IMR-90 (cell line): ENCODE data around the gene DNAJB5. TPM values are rescaled to one million over a fixed set of nuclear protein-coding genes. Genes with fewer than 3 reads are reported as not detected.

Experiments used
- ATAC-seq: fragments of 200-7000 bp; cut with Tn5 transposase; 2 replicates; pipeline ENCODE4 v1.9.1; 2020; ENCODE audit warnings: low read depth, mild to moderate bottlenecking, moderate library complexity
- BruUV-seq: library from RNA; stranded (reverse); fragments of 400-500 nt; replicated peaks from 2 replicates; lab custom pipeline; 2021; lab: Mats Ljungman, UMichigan
- CTCF ChIA-PET: fragments of 300-600 bp; formaldehyde crosslinking; extraction: SDS; loops from one replicate; lab custom pipeline; 2021; ENCODE audit warnings: antibody characterized with exemption; lab: Yijun Ruan, JAX
- POLR2A ChIA-PET: fragments of 300-600 bp; sonication (Branson Sonifier 250); formaldehyde crosslinking; loops from one replicate; lab custom pipeline; 2022; ENCODE audit warnings: antibody characterized with exemption; ENCODE audit not compliant: unreplicated experiment; lab: Charles Lee
- DNase-seq: peaks from one replicate; pipeline ENCODE4 v3.0.0; 2013
- H2AFZ ChIP-seq: replicated peaks from 2 replicates; pipeline ENCODE3; 2013; ENCODE audit warnings: low read length, mild to moderate bottlenecking; ENCODE audit not compliant: poor library complexity
- H2AK5ac ChIP-seq: 2 replicates; pipeline ENCODE4 v1.6.1; 2013; ENCODE audit warnings: low read depth, low read length, inconsistent platforms
- H2AK9ac ChIP-seq: replicated peaks from 2 replicates; pipeline ENCODE3; 2013; ENCODE audit warnings: mild to moderate bottlenecking, low read depth, low read length, moderate library complexity; ENCODE audit not compliant: poor library complexity
- H2BK120ac ChIP-seq: 2 replicates; pipeline ENCODE4 v1.6.1; 2013; ENCODE audit warnings: low read depth, low read length, inconsistent platforms
- H2BK15ac ChIP-seq: 3 replicates; pipeline ENCODE4 v1.6.1; 2013; ENCODE audit warnings: low read depth, low read length, inconsistent platforms
- H2BK20ac ChIP-seq: 2 replicates; pipeline ENCODE4 v1.6.1; 2013; ENCODE audit warnings: low read depth, mild to moderate bottlenecking, inconsistent platforms, low read length, moderate library complexity
- H2BK5ac ChIP-seq: 2 replicates; pipeline ENCODE4 v1.6.1; 2013; ENCODE audit warnings: mild to moderate bottlenecking, low read depth, low read length, inconsistent platforms; ENCODE audit not compliant: poor library complexity, severe bottlenecking
- H3K14ac ChIP-seq: replicated peaks from 2 replicates; pipeline ENCODE4 v1.6.1; 2013; ENCODE audit warnings: low read depth, low read length, inconsistent platforms
- H3K18ac ChIP-seq: 2 replicates; pipeline ENCODE4 v1.6.1; 2013; ENCODE audit warnings: low read depth, low read length, control low read depth
- H3K23ac ChIP-seq: 2 replicates; pipeline ENCODE4 v1.6.1; 2013; ENCODE audit warnings: low read depth, low read length, inconsistent platforms
- H3K27ac ChIP-seq: 2 replicates; pipeline ENCODE4 v1.5.1; 2013; ENCODE audit warnings: mild to moderate bottlenecking, control low read depth, low read length; ENCODE audit not compliant: insufficient read depth
- H3K27me3 ChIP-seq: 2 replicates; pipeline ENCODE4 v1.6.1; 2013; ENCODE audit warnings: low read length; ENCODE audit not compliant: control insufficient read depth, insufficient read depth
- H3K36me3 ChIP-seq: 2 replicates; pipeline ENCODE4 v1.6.1; 2013; ENCODE audit warnings: low read length, mixed read lengths; ENCODE audit not compliant: control insufficient read depth, insufficient read depth
- H3K4ac ChIP-seq: 2 replicates; pipeline ENCODE4 v1.6.1; 2013; ENCODE audit warnings: low read depth, low read length, inconsistent platforms
- H3K4me1 ChIP-seq: 2 replicates; pipeline ENCODE4 v1.6.1; 2013; ENCODE audit warnings: low read length, mixed read lengths; ENCODE audit not compliant: control insufficient read depth, insufficient read depth
- H3K4me2 ChIP-seq: 2 replicates; pipeline ENCODE4 v1.6.1; 2013; ENCODE audit warnings: low read depth, mild to moderate bottlenecking, control low read depth, low read length, moderate library complexity
- H3K4me3 ChIP-seq: 2 replicates; pipeline ENCODE4 v1.5.1; 2013; ENCODE audit warnings: low read depth, mild to moderate bottlenecking, control low read depth, low read length, moderate library complexity; ENCODE audit not compliant: insufficient read depth
- H3K56ac ChIP-seq: 2 replicates; pipeline ENCODE4 v1.6.1; 2013; ENCODE audit warnings: low read length, inconsistent platforms; ENCODE audit not compliant: insufficient read depth; ENCODE audit errors: extremely low read depth
- H3K79me1 ChIP-seq, 2 experiments: 2 replicates each; pipeline ENCODE4 v1.6.1; 2013; ENCODE audit warnings: low read length in 2 of 2, inconsistent platforms in 1 of 2, low read depth in 1 of 2
- H3K9ac ChIP-seq: 2 replicates; pipeline ENCODE4 v1.6.1; 2013; ENCODE audit warnings: low read depth, low read length, control low read depth
- H3K9me1 ChIP-seq: 2 replicates; pipeline ENCODE4 v1.6.1; 2013; ENCODE audit warnings: low read length, inconsistent platforms; ENCODE audit not compliant: insufficient read depth
- H3K9me3 ChIP-seq: 2 replicates; pipeline ENCODE4 v1.6.1; 2013; ENCODE audit warnings: low read length; ENCODE audit not compliant: control insufficient read depth, insufficient read depth
- H4K20me1 ChIP-seq: 2 replicates; pipeline ENCODE4 v1.6.1; 2013; ENCODE audit warnings: low read length, inconsistent platforms; ENCODE audit not compliant: insufficient read depth
- H4K5ac ChIP-seq: 2 replicates; pipeline ENCODE4 v1.6.1; 2013; ENCODE audit warnings: mild to moderate bottlenecking, low read depth, low read length, control low read depth
- H4K8ac ChIP-seq, 2 experiments: 2 replicates each; pipeline ENCODE4 v1.6.1; 2013; ENCODE audit warnings: low read depth in 2 of 2, low read length in 2 of 2, control low read depth in 1 of 2, inconsistent platforms in 1 of 2
- H4K91ac ChIP-seq: 2 replicates; pipeline ENCODE4 v1.6.1; 2013; ENCODE audit warnings: low read depth, low read length, inconsistent platforms; ENCODE audit not compliant: insufficient read depth
- BHLHE40 ChIP-seq: fragments of 150-350 bp; IDR thresholded peaks from 2 replicates; pipeline ENCODE4 v1.6.1; 2016; ENCODE audit warnings: mild to moderate bottlenecking, low read depth, low read length
- CEBPB ChIP-seq: IDR thresholded peaks from 2 replicates; pipeline ENCODE4 v1.6.1; 2012; ENCODE audit warnings: low read depth, low read length, improper control_type of control experiment
- CHD1 ChIP-seq: IDR thresholded peaks from 2 replicates; pipeline ENCODE4 v1.6.1; 2012; ENCODE audit warnings: low read depth, low read length, improper control_type of control experiment
- ELK1 ChIP-seq: fragments of 150-350 bp; IDR thresholded peaks from 2 replicates; pipeline ENCODE4 v1.6.1; 2016; ENCODE audit warnings: low read depth, mild to moderate bottlenecking, low read length, moderate library complexity, borderline replicate concordance
- FOS ChIP-seq: fragments of 150-350 bp; IDR thresholded peaks from 2 replicates; pipeline ENCODE4 v1.6.1; 2016; ENCODE audit warnings: low read depth, low read length
- NFE2L2 ChIP-seq: fragments of 150-350 bp; IDR thresholded peaks from 2 replicates; pipeline ENCODE4 v1.6.1; 2016; ENCODE audit warnings: low read depth, mild to moderate bottlenecking, low read length
- POLR2A ChIP-seq: IDR thresholded peaks from 2 replicates; pipeline ENCODE4 v1.6.1; 2012; ENCODE audit warnings: mild to moderate bottlenecking, low read depth, low read length
- RAD21 ChIP-seq: IDR thresholded peaks from 2 replicates; pipeline ENCODE4 v1.6.1; 2012; ENCODE audit warnings: low read length, improper control_type of control experiment
- RCOR1 ChIP-seq: IDR thresholded peaks from 2 replicates; pipeline ENCODE4 v1.6.1; 2012; ENCODE audit warnings: mild to moderate bottlenecking, low read length, improper control_type of control experiment; ENCODE audit not compliant: insufficient replicate concordance
- RFX5 ChIP-seq: IDR thresholded peaks from 2 replicates; pipeline ENCODE4 v1.8.0; 2012; ENCODE audit warnings: low read depth, mild to moderate bottlenecking, low read length, moderate library complexity
- dilution Hi-C: fragments of 300-500 bp; cut with HindIII; formaldehyde crosslinking; loops from one replicate; pipeline ENCODE4 v1.14.3; 2018; ENCODE audit warnings: low sequenced_read_pairs; ENCODE audit not compliant: unreplicated experiment
- in situ Hi-C: fragments of 300-500 bp; cut with MboI; formaldehyde crosslinking; loops from 3 replicates; pipeline ENCODE4 v1.14.3; 2019; ENCODE audit warnings: low sequenced_read_pairs, inconsistent platforms, mixed read lengths
- intact Hi-C: fragments of 100-400 bp; cut with micrococcal nuclease; formaldehyde crosslinking; loops from 2 replicates; pipeline ENCODE4 v1.10.0; 2022
- polyA plus RNA-seq, 3 experiments: library from polyadenylated mRNA; depleted of rRNA; stranded (reverse); fragments of >200 nt; gene quantifications; 2 replicates each; pipeline ENCODE4 v1.2.3, GENCODE V29; 2012; ENCODE audit warnings: low replicate concordance in 1 of 3
- total RNA-seq: library from RNA; depleted of rRNA; stranded (reverse); fragments of >200 nt; gene quantifications from 2 replicates; pipeline ENCODE4 v1.2.3, GENCODE V29; 2012

Gene DNAJB5
- total and polyA plus RNA-seq, 2 of the 4 experiments (the other 2 are of a cell fraction): 11.4 to 14.9 TPM

- no TSS peak for BruUV-seq
- CTCF ChIA-PET: interaction anchor here (0.8 to 1.4 kb wide), 2 partner anchors 31 to 441 kb away, joined by 3 read pairs; no protein-coding TSS in a partner anchor
- no peaks in the 10 kb centered on the region for H3K9me3 ChIP-seq
Observed at GRCh38 chr9:34997379-34997781, 7.8 kb downstream of the DNAJB5 start.

More at GRCh38 chr9:34997379-34997781, 7.8 kb downstream of the DNAJB5 start:
- Histone ChIP-seq H3K27me3 (no peaks in the 10 kb centered on the region), H3K79me1 (peaks cover 6 to 43% of the 10 kb centered on the region in 2 experiments), H4K8ac (no peak overlapping the region), H3K9ac (no peak overlapping the region), H2BK20ac (no peak overlapping the region), H2BK15ac (no peak overlapping the region), H3K23ac (no peak overlapping the region), H3K18ac (no peak overlapping the region), H2BK5ac (no peak overlapping the region), H2BK120ac (no peak overlapping the region), H3K4me1 (peaks cover 32% of the 10 kb centered on the region), H3K4me2 (no peak overlapping the region), H3K56ac (no peak overlapping the region), H2AK9ac (no peak overlapping the region), H4K20me1 (no peaks in the 10 kb centered on the region), H4K91ac (no peak overlapping the region), H3K27ac (no peak overlapping the region), H3K4ac (no peak overlapping the region), H3K36me3 (peaks cover 19% of the 10 kb centered on the region), H4K5ac (no peak overlapping the region), H3K9me1 (peaks cover 34% of the 10 kb centered on the region), H3K14ac (no peak overlapping the region), H3K4me3 (no peak overlapping the region), H2AFZ (no peak overlapping the region), H2AK5ac (no peak overlapping the region)
- dilution Hi-C loops: no loop called here
- ATAC-seq (no peak), DNase-seq (no peak)
- intact Hi-C loops: no loop called here
- no peak for TF ChIP-seq FOS
- TF ChIP-seq NFE2L2: no peak
- TF ChIP-seq CHD1: no peak
- no peak for TF ChIP-seq ELK1
- TF ChIP-seq RAD21: no peak
- no peak for TF ChIP-seq CEBPB
- no peak for TF ChIP-seq BHLHE40
- TF ChIP-seq POLR2A: no peak
- no peak for TF ChIP-seq RFX5
- no peak for TF ChIP-seq RCOR1
- in situ Hi-C loops: no loop called here
- POLR2A ChIA-PET: interaction anchor here (0.5 to 0.6 kb wide), 2 partner anchors 85 to 733 kb away, joined by 3 to 4 read pairs; no protein-coding TSS in a partner anchor
